ENCODE data around the gene CLRN3.

DNA sequence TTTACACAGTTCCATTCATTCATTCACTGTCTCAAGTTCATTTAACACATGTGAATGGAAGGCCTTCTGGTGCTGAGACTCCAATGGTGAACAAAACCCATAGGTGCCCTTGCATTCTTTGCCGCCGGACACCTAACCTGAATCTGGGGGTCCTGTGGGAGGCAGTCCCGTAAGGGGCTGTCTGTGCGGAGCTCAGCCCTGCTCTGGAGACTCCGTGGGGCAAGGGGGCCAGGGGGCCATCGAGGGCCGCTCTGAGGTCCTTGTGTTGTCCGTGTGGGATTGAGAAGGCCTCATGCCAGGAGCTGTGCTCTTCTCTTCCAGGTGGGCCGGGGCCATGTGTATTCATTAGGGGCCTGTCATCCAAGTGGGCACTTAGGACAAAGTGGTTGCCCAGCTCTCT is 29.5 kb upstream of the CLRN3 start:
- TF ChIP-seq POLR2A (IDR thresholded peaks at IDR 0.05): no peak
- TF ChIP-seq, protein P1, sequence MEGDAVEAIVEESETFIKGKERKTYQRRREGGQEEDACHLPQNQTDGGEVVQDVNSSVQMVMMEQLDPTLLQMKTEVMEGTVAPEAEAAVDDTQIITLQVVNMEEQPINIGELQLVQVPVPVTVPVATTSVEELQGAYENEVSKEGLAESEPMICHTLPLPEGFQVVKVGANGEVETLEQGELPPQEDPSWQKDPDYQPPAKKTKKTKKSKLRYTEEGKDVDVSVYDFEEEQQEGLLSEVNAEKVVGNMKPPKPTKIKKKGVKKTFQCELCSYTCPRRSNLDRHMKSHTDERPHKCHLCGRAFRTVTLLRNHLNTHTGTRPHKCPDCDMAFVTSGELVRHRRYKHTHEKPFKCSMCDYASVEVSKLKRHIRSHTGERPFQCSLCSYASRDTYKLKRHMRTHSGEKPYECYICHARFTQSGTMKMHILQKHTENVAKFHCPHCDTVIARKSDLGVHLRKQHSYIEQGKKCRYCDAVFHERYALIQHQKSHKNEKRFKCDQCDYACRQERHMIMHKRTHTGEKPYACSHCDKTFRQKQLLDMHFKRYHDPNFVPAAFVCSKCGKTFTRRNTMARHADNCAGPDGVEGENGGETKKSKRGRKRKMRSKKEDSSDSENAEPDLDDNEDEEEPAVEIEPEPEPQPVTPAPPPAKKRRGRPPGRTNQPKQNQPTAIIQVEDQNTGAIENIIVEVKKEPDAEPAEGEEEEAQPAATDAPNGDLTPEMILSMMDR (IDR thresholded peaks at IDR 0.05): no peak
